ENCODE data around the gene LIMD2. TPM values are rescaled to one million over a fixed set of nuclear protein-coding genes. Genes with fewer than 3 reads are reported as not detected.

Gene LIMD2
- total and polyA plus RNA-seq, 12 donors = 1.8 to 30.6 (median 3.7) TPM

- no peak for DNase-seq
- TF ChIP-seq CTCF (IDR thresholded peaks at IDR 0.05) = no peak
- Histone ChIP-seq H3K4me1 (peaks cover 4 to 66% (median 57%) of the 10 kb centered on the region in 9 donors), H3K9me3 (no peaks in the 10 kb centered on the region), H3K27me3 (no peaks in the 10 kb centered on the region), H3K4me3 (peak overlapping the region in 1 of 10 donors; percentile 34), H3K27ac (peak overlapping the region in 9 of 10 donors; percentile 14 to 92 (median 85)), H3K36me3 (peaks cover 0 to 80% (median 21%) of the 10 kb centered on the region in 9 donors)
- intact Hi-C loops (cut with DNase I) = loop anchor here in 3 of 10 donors (5.0 to 10.0 kb wide), 2 partner anchors 52 to 54 kb away; partner anchors contain the start of gene MAP3K3 (in 3 of the 3)
- no peak for ATAC-seq
- WGBS, 2 donors = 43 to 48% methylated on average over 3 of the region's 3 CpGs
Observed at GRCh38 chr17:63676584-63676983, 23.3 kb downstream of the LIMD2 start.

GRCh38 chr17:63675607-63676546 lies 24.0 kb downstream of the LIMD2 start:
- peak overlapping the region; percentile 36 to 92 (median 85) for H3K27ac ChIP-seq
- peak; percentile 64 to 91 for DNase-seq
- intact Hi-C loops (cut with DNase I) = loop anchor here in 3 of 10 donors (5.0 to 10.0 kb wide), 2 partner anchors 51 to 54 kb away; partner anchors contain the start of gene MAP3K3 (in 3 of the 3)
- H3K4me1 ChIP-seq = peaks cover 4 to 58% (median 50%) of the 10 kb centered on the region in 9 donors
- H3K9me3 ChIP-seq = no peaks in the 10 kb centered on the region
- WGBS, 2 donors = 20 to 29% methylated on average over 6 of the region's 6 CpGs
- peaks cover 0 to 80% (median 28%) of the 10 kb centered on the region in 9 donors for H3K36me3 ChIP-seq
- peak overlapping the region in 7 of 10 donors; percentile 15 to 42 (median 34) for H3K4me3 ChIP-seq
- no peak for TF ChIP-seq CTCF (IDR thresholded peaks at IDR 0.05)
- peak; percentile 90 to 96 (median 94) for ATAC-seq
- no peaks in the 10 kb centered on the region for H3K27me3 ChIP-seq

GRCh38 chr17:63675231-63675606 lies 24.7 kb downstream of the LIMD2 start:
- peak overlapping the region; percentile 36 to 92 (median 85) for H3K27ac ChIP-seq
- no peaks in the 10 kb centered on the region for H3K9me3 ChIP-seq
- intact Hi-C loops (cut with DNase I) = loop anchor here in 3 of 10 donors (5.0 to 10.0 kb wide), 2 partner anchors 50 to 53 kb away; partner anchors contain the start of gene MAP3K3 (in 3 of the 3)
- peaks cover 4 to 64% (median 48%) of the 10 kb centered on the region in 9 donors for H3K4me1 ChIP-seq
- 12 to 24% methylated on average over 4 of the region's 4 CpGs for WGBS, 2 donors
- no peaks in the 10 kb centered on the region for H3K27me3 ChIP-seq
- H3K36me3 ChIP-seq = peaks cover 0 to 77% (median 32%) of the 10 kb centered on the region in 9 donors
- peak in 1 of 2 donors; percentile 50 for DNase-seq
- peak overlapping the region in 7 of 10 donors; percentile 15 to 42 (median 34) for H3K4me3 ChIP-seq
- no peak for TF ChIP-seq CTCF (IDR thresholded peaks at IDR 0.05)
- peak; percentile 51 to 91 (median 81) for ATAC-seq

GRCh38 chr17:63672856-63673255 lies 27.1 kb downstream of the LIMD2 start:
- peaks cover 0 to 78% (median 52%) of the 10 kb centered on the region in 9 donors for H3K36me3 ChIP-seq
- DNase-seq = no peak
- H3K27ac ChIP-seq = no peak overlapping the region
- H3K9me3 ChIP-seq = no peaks in the 10 kb centered on the region
- no peak for ATAC-seq
- intact Hi-C loops (cut with DNase I) = loop anchor here in 1 of 10 donors (10.0 kb wide), 1 partner anchor 48 kb away; the partner anchor contains the start of gene MAP3K3
- no peaks in the 10 kb centered on the region for H3K27me3 ChIP-seq
- H3K4me3 ChIP-seq = no peak overlapping the region
- 93 to 96% methylated on average over 2 of the region's 2 CpGs for WGBS, 2 donors
- TF ChIP-seq CTCF (IDR thresholded peaks at IDR 0.05) = no peak
- peaks cover 4 to 57% (median 44%) of the 10 kb centered on the region in 9 donors for H3K4me1 ChIP-seq
